Suppressor macrophage treated with lipopolysaccharide for 1 hour (primary cell): ENCODE measurements around the gene CDC73.
A peak's percentile ranks its signal among the peaks of the same experiment; 100 is the strongest.

Experiments
- DNase-seq, 3 donors: peaks; one replicate each; pipeline ENCODE4 v3.0.0-alpha.2; 2020 to 2022

Gene CDC73

DNA sequence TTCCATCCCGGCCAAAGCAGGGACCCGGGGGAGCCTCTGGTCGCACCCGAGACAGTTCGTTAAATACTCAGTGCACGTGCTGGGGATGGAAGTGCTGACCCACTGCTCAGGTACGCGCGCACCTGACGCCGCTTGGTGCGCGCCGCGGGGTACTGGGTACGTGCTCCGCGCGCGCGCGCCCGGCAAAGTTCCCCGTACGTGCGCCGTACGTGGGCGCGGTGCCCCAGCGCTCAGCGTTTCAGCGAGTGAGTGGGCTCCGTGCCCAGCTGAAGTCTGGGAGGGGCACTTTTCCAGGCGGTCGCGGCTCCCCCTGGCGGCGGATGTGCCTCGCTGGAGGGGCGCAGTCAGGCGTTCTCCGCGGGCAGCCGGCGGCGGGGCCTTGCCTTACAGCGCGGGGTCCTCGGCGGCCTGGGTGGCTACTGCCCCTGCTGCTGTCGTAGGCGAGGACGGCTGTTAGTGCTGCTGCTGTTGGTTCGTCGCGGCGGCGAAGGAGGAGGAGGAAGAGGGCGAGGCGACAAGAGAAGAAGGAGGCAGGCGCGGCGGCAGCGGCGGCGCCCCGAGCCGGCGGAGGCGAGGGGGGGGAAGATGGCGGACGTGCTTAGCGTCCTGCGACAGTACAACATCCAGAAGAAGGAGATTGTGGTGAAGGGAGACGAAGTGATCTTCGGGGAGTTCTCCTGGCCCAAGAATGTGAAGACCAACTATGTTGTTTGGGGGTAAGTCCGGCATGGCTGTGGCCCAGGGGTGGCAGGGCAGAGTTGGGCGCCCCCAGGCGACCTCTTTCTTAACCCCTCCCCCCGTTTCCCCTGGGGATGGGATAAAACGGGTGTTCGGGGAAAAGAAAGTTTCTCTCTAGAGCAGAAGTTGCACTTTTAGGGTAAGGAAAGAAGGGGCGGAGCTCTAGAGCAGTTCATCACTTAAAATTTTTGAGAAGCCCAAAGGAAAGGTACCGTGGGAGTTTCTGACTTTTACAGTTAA is at the start of gene CDC73:
CDC73 (plus strand) TSS at position 416 of the 978 bp plus-strand sequence; CDS start at position 586, 170 bp downstream.
- peak; percentile 98 to 99 (median 99) for DNase-seq

DNA sequence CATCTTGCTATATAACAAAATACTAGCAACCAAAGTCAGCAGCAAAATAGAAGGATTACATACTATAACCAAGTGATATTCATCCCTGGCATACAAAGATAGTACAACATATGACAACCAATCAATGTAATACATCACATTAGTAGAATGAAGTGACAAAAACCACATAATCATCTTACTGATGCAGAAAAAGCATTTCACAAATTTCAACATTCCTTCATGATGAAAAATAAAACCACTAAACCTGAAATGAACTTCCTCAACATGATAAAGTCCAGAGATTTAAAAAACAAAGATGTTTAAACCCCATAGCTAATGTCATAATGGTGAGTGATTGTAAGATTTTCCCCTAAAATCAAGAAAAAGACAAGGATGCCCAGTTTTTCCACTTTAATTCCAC is 43.8 kb upstream of the CDC73 start:
- DNase-seq, result no peak

GRCh38 chr1:193079187-193079586 is 42.6 kb upstream of the CDC73 start:
- DNase-seq, result no peak

DNA sequence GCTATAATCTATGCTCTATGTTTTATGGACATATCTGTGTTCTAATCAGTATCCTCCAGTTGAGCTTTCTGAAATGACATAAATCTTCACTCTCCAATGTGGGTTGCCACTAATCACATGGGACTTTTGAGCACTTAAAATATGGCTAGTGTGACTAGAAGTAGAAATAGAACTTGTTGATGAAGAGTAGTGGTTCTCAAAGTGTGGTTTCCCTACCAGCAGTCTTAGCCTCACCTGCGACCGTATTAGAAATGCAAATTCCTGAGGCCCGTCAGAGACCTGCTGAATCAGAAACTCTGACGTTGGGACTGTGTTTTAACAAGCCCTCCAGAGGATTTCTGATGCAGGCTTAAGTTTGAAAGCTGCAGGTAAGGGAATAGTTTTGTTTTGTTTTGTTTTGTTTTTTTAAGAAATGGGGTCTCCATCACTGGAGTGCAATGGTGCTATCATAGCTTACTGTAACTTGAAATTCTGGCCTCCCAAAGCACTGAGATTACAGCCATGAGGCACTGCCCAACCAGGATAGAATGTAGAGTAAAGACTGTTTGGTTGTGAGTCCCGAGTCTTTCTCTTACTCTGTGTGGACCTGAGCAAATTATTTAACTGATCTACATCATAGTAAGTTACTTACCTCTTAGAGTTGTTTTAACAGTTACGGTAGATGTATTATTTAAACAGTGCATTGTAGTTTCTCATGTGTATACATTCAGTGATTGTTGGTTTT is 38.3 kb upstream of the CDC73 start:
- no peak for DNase-seq

DNA sequence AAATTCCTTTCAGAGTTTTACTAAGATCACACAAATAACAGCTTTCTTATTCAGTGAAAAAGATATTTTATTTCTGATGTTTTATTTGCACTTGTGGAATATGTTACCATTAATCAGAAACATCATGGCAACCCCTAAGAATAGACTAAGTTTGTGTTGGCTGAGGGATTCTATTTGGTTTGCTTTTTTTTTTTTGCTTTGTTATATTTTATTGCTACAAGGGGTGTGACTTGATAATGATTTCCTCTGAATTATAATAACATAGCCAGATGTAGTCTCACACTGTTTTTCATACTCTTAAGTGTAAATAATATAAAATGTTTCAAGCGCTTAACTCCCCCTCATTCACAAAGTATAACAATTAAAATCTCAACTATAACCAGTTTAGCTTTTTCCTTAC is 36.6 kb upstream of the CDC73 start:
- no peak for DNase-seq

GRCh38 chr1:193086342-193086741 is 35.5 kb upstream of the CDC73 start:
- DNase-seq, result no peak

DNA sequence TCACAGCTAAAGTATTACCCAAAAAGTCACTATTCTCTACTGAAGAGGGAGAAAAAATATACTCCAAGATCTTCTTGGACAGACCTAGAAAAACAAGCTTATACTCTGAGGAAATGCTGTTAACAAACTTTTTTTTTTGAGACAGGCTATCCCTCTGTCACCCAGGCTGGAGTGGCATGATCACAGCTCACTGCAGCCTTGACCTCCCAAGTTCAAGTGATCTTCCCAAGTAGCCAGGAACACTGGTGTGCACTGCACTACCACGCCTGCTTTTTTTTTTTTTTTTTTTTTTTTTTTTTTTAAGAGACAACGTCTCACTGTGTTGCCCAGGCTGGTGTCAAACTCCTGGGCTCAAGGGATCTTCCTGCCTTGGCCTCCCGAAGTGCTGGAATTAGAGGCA is 33.9 kb upstream of the CDC73 start:
- no peak for DNase-seq

DNA sequence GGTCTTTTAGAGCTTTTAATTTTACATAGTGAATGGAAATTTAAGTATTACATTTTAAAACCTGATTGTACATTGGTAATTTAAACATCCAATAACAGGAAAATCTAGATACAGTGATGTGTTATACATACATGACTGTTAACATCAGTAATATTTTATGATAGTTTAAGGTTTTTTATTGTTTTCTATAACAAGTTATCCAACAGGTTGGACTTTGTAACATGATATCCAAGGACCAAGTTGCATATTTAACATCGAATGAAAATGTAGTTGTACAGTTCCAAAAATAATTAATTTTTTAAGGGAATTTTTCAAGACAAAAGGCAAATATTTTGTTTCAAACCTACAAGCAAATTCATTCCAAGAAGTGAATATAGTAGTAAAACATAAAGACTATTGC is 31.0 kb upstream of the CDC73 start:
- no peak for DNase-seq

DNA sequence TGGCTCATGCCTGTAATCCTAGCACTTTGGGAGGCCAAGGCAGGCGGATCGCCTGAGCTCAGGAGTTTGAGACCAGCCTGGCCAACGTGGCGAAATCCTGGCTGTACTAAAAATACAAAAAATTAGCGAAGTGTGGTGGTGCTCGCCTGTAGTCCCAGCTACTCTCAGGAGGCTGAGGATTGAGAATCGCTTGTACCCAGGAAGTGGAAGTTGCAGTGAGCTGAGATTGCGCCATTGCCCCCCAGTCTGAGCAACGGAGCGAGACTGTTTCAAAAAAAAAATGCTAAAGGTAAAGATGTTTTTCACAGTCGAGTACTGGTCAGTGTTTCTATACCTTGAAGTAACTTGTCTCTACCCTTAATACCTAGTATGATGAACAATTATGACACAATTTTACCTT is 27.7 kb upstream of the CDC73 start:
- no peak for DNase-seq

DNA sequence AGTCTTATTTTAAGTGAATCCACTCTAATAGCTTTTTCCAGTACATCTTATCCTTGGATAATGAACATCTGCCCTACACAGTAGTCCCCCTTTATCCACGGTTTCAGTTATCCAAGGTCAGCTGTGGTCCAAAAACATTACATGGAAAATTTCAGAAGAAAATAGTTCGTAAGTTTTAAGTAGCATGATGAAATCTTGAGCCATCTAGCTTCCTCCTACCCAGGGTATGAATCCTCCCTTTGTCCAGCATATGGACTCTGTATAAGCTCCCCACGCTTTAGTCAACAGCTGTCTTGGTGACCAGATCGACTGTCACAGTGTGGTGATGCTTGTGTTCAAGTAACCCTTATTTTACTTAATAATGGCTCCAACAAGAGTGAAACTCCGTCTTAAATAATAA is 19.2 kb upstream of the CDC73 start:
- no peak for DNase-seq

GRCh38 chr1:193103759-193104501 is 17.9 kb upstream of the CDC73 start:
- no peak for DNase-seq

DNA sequence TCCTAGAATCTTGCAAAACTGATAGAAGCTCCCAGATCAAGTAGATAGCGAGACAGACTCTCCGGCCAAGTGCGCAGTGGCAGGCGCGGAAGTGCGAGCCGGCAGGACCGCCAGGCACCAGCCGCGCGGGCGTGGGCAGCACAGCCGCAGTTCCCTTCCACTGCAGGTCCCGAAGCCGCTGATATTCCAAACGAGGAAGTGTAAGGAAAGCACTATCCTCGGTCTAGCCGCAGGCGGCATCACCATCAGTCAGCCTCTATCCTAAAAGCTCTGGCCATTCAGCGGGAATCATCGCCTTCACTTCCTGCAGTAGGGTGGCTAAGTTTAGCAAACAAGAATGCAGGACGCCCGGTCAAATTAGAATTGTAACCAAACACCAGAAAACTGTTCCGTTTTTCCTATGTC is 17.3 kb upstream of the CDC73 start:
- peak; percentile 83 to 90 (median 87) for DNase-seq

DNA sequence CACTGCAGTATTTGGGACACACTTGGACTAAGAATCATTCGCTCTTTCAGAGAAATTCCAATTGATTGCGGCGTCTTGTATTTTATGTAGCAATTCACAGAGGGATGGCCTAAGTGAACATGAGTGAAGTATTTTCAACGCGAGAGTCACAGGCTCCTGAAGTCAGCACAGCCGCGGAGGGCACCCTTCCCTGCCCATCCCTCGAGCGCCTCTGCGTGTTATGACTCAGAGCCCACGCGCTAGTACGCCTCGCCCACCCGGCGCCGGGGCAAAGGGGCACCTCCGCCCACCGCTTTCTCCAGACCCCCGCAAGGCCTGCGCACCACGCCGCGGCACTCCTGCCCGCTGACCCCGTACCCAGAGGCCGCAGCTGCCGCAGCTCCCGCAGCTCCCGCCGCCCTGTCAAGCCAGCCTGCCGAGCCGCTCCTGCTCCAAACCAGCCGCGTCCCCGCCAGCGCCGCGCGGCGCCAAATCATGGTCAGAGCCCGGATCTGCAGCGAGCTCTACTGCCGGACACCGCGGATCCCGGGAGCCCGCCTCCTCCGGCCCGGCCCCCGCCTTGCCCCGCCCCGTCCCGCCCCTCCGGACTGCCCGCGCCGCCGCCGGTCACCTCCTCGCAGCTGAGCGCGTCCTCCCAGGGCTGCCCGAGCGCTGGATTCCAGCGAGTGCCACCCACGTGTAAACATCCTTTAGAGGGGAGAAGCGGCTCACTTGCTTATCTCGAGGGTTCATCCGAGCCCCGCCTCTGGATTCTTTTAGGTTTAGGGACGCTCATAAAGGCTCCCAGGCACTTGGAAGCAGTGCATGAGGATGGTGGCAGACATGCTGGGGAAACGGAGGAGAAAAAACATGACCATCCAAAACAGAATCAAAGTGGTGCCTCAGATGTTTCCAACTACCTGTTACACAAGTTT is 16.7 kb upstream of the CDC73 start, which contains the start of gene GLRX2:
GLRX2 (minus strand) TSS at position 508 of the 914 bp plus-strand sequence; CDS start at position 476, 32 bp downstream.
- DNase-seq, result peak; percentile 90 to 96 (median 95)

DNA sequence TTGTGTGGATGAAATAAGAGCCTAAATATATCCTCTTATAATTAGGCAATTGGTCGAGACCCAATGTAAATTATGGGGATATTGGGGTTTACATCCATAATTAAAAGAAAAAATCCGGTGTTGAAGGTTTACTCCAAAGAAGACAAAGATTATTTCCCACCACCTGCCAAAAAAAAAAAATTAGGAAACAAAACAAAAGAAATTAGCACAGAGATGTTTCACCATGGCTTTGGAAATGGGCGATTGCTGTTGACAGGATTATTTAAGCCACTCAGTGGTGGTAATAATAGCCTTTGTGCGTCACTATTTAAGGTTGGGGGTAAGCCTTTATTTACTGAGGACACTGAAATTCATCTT is 16.0 kb upstream of the CDC73 start:
- no peak for DNase-seq

DNA sequence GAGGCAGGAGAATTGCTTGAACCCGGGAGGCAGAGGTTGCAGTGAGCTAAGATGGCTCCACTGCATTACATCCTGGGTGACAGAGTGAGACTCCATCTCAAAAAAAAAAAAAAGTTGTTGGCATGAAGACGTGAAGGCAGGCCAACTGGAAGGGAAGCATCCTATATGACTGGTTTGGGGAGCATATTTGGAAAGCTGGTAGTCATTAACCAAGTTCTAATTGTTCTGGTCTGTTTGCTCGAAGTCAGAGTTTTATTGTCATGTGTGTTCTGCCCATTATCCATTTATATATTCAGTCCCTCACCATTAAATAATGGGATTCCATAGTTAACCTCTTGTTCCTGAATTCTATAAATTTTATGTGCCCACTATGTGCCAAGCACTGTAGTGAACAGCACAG is 13.4 kb upstream of the CDC73 start:
- DNase-seq, result no peak

- DNase-seq, result no peak
These were observed 12.2 kb upstream of the CDC73 start for GRCh38 chr1:193109619-193110018.

GRCh38 chr1:193110246-193110645 is 11.6 kb upstream of the CDC73 start:
- no peak for DNase-seq

DNA sequence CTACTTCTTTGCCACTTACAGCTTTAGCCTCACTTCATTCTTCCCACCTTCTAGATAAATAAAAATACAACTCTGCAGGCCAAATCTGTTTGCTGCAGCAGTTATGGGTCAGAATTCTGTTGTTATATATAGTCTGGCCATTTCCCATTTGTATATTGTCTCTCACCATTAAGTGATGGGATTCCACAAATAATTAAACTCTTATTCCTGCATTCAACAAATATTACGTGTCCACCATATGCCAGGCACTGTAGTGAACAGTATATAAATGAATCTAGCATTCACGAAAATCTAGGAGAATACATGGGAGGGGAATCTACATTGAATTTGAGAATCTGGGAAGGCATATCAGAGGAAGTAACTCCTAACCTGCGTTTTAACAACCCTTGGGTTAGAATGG is 11.0 kb upstream of the CDC73 start:
- no peak for DNase-seq

DNA sequence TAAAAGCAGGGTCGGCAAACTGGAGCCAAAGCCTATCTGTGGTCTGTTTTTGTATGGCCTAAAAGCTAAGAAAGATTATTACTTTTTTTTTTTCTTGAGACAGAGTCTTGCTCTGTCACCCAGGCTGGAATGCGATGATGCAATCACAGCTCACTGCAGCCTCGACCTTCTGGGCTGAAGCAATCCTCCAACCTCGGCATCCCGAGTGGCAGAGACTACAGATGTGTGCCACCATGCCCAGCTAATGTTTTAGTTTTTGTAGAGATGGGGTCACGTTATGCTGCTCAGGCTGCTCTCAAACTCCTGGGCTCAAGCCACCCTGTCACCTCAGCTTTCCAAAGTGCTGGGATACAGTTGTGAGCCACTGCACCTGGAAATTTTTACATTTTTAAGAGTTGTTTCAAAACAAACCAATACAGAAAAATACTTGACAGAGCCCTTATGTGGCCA is 10.2 kb upstream of the CDC73 start:
- DNase-seq, result peak; percentile 59 to 66 (median 63)

- DNase-seq, result no peak
These were observed 8.4 kb upstream of the CDC73 start for GRCh38 chr1:193113258-193113991.

- DNase-seq, result no peak
These were observed 7.9 kb upstream of the CDC73 start for GRCh38 chr1:193113992-193114332.
